Liver (tissue), 9 donors: ENCODE measurements around the gene FANK1. TPM values are rescaled to one million over a fixed set of nuclear protein-coding genes. Genes with fewer than 3 reads are reported as not detected.

Source experiments
- DNase-seq: peaks from one replicate; pipeline ENCODE4 v3.0.0-alpha.2; 2017; ENCODE audit warnings: low spot score
- H3K27ac ChIP-seq, 2 donors: one replicate each; pipeline ENCODE4 v1.7.0; 2013; ENCODE audit warnings: inconsistent platforms in 2 of 2, low read length in 2 of 2, control low read depth in 1 of 2, low read depth in 1 of 2, mild to moderate bottlenecking in 1 of 2
- H3K27me3 ChIP-seq, 4 donors: one replicate each; pipeline versions ENCODE4 v1.6.1 to v1.7.0; 2013; ENCODE audit warnings: low read length in 3 of 4, inconsistent platforms in 1 of 4, mild to moderate bottlenecking in 1 of 4, moderate library complexity in 1 of 4; ENCODE audit not compliant: control insufficient read depth in 4 of 4, insufficient read depth in 4 of 4
- H3K36me3 ChIP-seq, 4 donors: one replicate each; pipeline versions ENCODE4 v1.6.1 to v1.7.0; 2013; ENCODE audit warnings: low read length in 3 of 4, mild to moderate bottlenecking in 3 of 4, low read depth in 1 of 4, moderate library complexity in 1 of 4; ENCODE audit not compliant: control insufficient read depth in 4 of 4, insufficient read depth in 3 of 4
- H3K4me1 ChIP-seq, 4 donors: one replicate each; pipeline versions ENCODE4 v1.6.1 to v1.7.0; 2013; ENCODE audit warnings: low read length in 3 of 4, mild to moderate bottlenecking in 3 of 4, moderate library complexity in 1 of 4; ENCODE audit not compliant: control insufficient read depth in 4 of 4, insufficient read depth in 4 of 4
- H3K4me3 ChIP-seq, 3 donors: one replicate each; pipeline versions ENCODE4 v1.6.1 to v1.7.0; 2013; ENCODE audit warnings: low read length in 3 of 3, control low read depth in 1 of 3, low read depth in 1 of 3, mild to moderate bottlenecking in 1 of 3
- H3K9ac ChIP-seq, 2 donors: one replicate each; pipeline ENCODE4 v1.7.0; 2013; ENCODE audit warnings: low read length in 2 of 2, mild to moderate bottlenecking in 2 of 2, moderate library complexity in 2 of 2, control low read depth in 1 of 2, low read depth in 1 of 2
- H3K9me3 ChIP-seq, 4 donors: one replicate each; pipeline versions ENCODE4 v1.6.1 to v1.7.0; 2013; ENCODE audit warnings: low read length in 3 of 4; ENCODE audit not compliant: control insufficient read depth in 4 of 4
- EGR1 ChIP-seq, 2 donors: IDR thresholded peaks; 2 replicates each; pipeline ENCODE4 v1.6.1; 2016 to 2018; ENCODE audit warnings: antibody characterized with exemption in 2 of 2, low read depth in 2 of 2
- FOXA1 ChIP-seq: IDR thresholded peaks from 2 replicates; pipeline ENCODE4 v1.6.1; 2016; ENCODE audit warnings: antibody characterized with exemption
- FOXA2 ChIP-seq: IDR thresholded peaks from 2 replicates; pipeline ENCODE4 v1.6.1; 2016; ENCODE audit warnings: antibody characterized with exemption
- GABPA ChIP-seq, 2 donors: IDR thresholded peaks in 1 of 2; conservative IDR thresholded peaks in 1 of 2; 2 replicates each; pipeline ENCODE4 v1.6.1; 2016; ENCODE audit warnings: antibody characterized with exemption in 2 of 2, mild to moderate bottlenecking in 1 of 2, moderate library complexity in 1 of 2
- HNF4G ChIP-seq: IDR thresholded peaks from 2 replicates; pipeline ENCODE4 v1.6.1; 2016; ENCODE audit warnings: antibody characterized with exemption
- JUND ChIP-seq, 2 donors: IDR thresholded peaks; 2 replicates each; pipeline ENCODE4 v1.6.1; 2016; ENCODE audit warnings: antibody characterized with exemption in 2 of 2
- NR2F2 ChIP-seq: IDR thresholded peaks from 2 replicates; pipeline ENCODE4 v1.6.1; 2016; ENCODE audit warnings: antibody characterized with exemption
- RAD21 ChIP-seq, 2 donors: IDR thresholded peaks; 2 replicates each; pipeline ENCODE4 v1.6.1; 2016; ENCODE audit warnings: antibody characterized with exemption in 2 of 2, mild to moderate bottlenecking in 2 of 2
- REST ChIP-seq: IDR thresholded peaks from 2 replicates; pipeline ENCODE4 v1.6.1; 2016; ENCODE audit warnings: antibody characterized with exemption, mild to moderate bottlenecking
- RXRA ChIP-seq, 2 donors: IDR thresholded peaks; 2 replicates each; pipeline ENCODE4 v1.6.1; 2017 to 2018; ENCODE audit warnings: antibody characterized with exemption in 2 of 2, mild to moderate bottlenecking in 1 of 2
- YY1 ChIP-seq: IDR thresholded peaks from 2 replicates; pipeline ENCODE4 v1.6.1; 2016; ENCODE audit warnings: antibody characterized with exemption, mild to moderate bottlenecking
- WGBS: extraction: QIAGEN DNeasy Blood & Tissue Kit; methylation state at CpG from one replicate; pipeline ENCODE4 v1.1.7; 2013; 5-methylcytosine and 5-hydroxymethylcytosine counted together
- polyA plus RNA-seq, 2 donors: library from polyadenylated mRNA; stranded (reverse) in 1 of 2; unstranded in 1 of 2; fragments of 200-250 nt in 1 of 2; fragments of >200 nt in 1 of 2; fragmentation: Nextera tagmentation in 1 of 2; extraction: Ambion mirVana in 1 of 2; gene quantifications; one replicate each; pipeline versions ENCODE4 v1.2.1 to v1.2.3, GENCODE V29; 2013 to 2015
- total RNA-seq, 2 donors: library from RNA; depleted of rRNA; stranded (reverse); fragments of >200 nt; gene quantifications; one replicate each; pipeline ENCODE4 v1.2.3, GENCODE V29; 2014
- TF ChIP-seq, protein P1 (sequence below): IDR thresholded peaks from 2 replicates; pipeline ENCODE4 v1.6.1; 2016; ENCODE audit warnings: antibody characterized with exemption
- TF ChIP-seq, protein P2 (sequence below): IDR thresholded peaks from 2 replicates; pipeline ENCODE4 v1.6.1; 2016; ENCODE audit warnings: antibody characterized with exemption
- TF ChIP-seq, protein P3 (sequence below): IDR thresholded peaks from 2 replicates; pipeline ENCODE4 v1.6.1; 2016; ENCODE audit warnings: antibody characterized with exemption
- donor health status: healthy.
- donor health status: healthy.
- donor health status: healthy.
- donor health status: healthy.
- donor health status: healthy.

The FANK1 gene
- total and polyA plus RNA-seq, 4 donors = 0.28 TPM; not detected in 3

DNA sequence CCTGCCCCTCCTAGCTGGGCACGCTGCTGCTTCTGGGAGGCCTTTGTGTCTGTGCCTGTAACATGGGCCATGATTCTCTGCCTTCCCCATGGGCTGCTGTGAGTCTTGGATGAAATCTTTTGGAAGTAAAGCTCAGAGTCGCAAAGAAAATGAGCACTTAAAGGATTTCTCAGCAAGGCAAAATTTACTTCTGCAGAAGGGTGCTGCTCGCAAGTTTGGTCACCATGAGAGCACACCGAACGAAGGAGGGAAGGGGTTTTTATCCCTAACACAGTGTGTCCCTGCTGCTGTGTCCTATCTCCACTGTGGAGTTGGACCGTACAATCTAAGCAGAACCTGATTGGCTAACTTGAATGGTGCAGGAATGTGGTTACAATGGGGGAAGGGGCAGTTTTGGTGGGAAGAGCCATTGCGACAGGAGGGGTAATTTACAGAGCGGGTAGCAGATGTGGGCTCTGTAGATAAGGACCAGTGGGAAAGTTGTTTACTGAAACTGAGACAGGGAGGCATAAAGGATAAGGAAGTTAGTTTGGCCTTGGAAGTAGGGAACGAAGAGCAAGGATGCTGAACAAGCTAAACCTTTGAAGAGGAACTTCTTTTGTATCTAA, 57.5 kb downstream of the FANK1 start:
- no peak for DNase-seq
- 91% methylated on average over 9 of the region's 9 CpGs for WGBS
- no peaks in the 10 kb centered on the region for H3K4me1 ChIP-seq

GRCh38 chr10:125955766-125956165, 59.4 kb downstream of the FANK1 start:
- no peak for DNase-seq
- H3K9ac ChIP-seq = no peak overlapping the region
- 46% methylated on average over 3 of the region's 3 CpGs for WGBS
- no peak for TF ChIP-seq FOXA1
- no peak for TF ChIP-seq EGR1 (IDR thresholded peaks at IDR 0.05; ENCODE audit: low read depth in 2 of 2)
- TF ChIP-seq REST = no peak
- TF ChIP-seq JUND (IDR thresholded peaks at IDR 0.05) = no peak
- TF ChIP-seq NR2F2 = no peak
- TF ChIP-seq GABPA (IDR thresholded peaks at IDR 0.05 in 1 of 2, conservative IDR thresholded peaks at IDR 0.05 in 1 of 2) = no peak
- no peak for TF ChIP-seq RXRA (IDR thresholded peaks at IDR 0.05)
- TF ChIP-seq, protein P1, sequence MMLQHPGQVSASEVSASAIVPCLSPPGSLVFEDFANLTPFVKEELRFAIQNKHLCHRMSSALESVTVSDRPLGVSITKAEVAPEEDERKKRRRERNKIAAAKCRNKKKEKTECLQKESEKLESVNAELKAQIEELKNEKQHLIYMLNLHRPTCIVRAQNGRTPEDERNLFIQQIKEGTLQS = no peak
- TF ChIP-seq, protein P2, sequence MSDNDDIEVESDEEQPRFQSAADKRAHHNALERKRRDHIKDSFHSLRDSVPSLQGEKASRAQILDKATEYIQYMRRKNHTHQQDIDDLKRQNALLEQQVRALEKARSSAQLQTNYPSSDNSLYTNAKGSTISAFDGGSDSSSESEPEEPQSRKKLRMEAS = no peak
- TF ChIP-seq RAD21 (IDR thresholded peaks at IDR 0.05) = no peak

More for the DNA sequence above, 57.5 kb downstream of the FANK1 start:
- H3K27me3 ChIP-seq = no peaks in the 10 kb centered on the region
- TF ChIP-seq, protein P3, sequence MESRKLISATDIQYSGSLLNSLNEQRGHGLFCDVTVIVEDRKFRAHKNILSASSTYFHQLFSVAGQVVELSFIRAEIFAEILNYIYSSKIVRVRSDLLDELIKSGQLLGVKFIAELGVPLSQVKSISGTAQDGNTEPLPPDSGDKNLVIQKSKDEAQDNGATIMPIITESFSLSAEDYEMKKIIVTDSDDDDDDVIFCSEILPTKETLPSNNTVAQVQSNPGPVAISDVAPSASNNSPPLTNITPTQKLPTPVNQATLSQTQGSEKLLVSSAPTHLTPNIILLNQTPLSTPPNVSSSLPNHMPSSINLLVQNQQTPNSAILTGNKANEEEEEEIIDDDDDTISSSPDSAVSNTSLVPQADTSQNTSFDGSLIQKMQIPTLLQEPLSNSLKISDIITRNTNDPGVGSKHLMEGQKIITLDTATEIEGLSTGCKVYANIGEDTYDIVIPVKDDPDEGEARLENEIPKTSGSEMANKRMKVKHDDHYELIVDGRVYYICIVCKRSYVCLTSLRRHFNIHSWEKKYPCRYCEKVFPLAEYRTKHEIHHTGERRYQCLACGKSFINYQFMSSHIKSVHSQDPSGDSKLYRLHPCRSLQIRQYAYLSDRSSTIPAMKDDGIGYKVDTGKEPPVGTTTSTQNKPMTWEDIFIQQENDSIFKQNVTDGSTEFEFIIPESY = no peak
- TF ChIP-seq JUND (IDR thresholded peaks at IDR 0.05) = no peak
- no peak for TF ChIP-seq YY1
- TF ChIP-seq, protein P2 = no peak
- TF ChIP-seq EGR1 (IDR thresholded peaks at IDR 0.05; ENCODE audit: low read depth in 2 of 2) = no peak
- no peak for TF ChIP-seq REST
- no peak for TF ChIP-seq FOXA2
- TF ChIP-seq, protein P1 = no peak
- TF ChIP-seq HNF4G = no peak
- no peak overlapping the region for H3K27ac ChIP-seq
- no peak overlapping the region for H3K4me3 ChIP-seq
- no peak overlapping the region for H3K9ac ChIP-seq
- no peaks in the 10 kb centered on the region for H3K36me3 ChIP-seq
- H3K9me3 ChIP-seq = peaks cover 12 to 16% (median 15%) of the 10 kb centered on the region in 4 donors

More at GRCh38 chr10:125955766-125956165, 59.4 kb downstream of the FANK1 start:
- Histone ChIP-seq H3K27ac (no peak overlapping the region), H3K4me1 (no peaks in the 10 kb centered on the region), H3K4me3 (no peak overlapping the region), H3K9me3 (peaks cover 12 to 16% (median 15%) of the 10 kb centered on the region in 4 donors), H3K27me3 (no peaks in the 10 kb centered on the region), H3K36me3 (no peaks in the 10 kb centered on the region)
